Putamen (tissue), 1 donor: Measurements from ENCODE around the gene PRR22.
"Not testable (repeated sequence)": the region's sequence is repeated elsewhere in the genome, so short reads cannot be mapped to it uniquely, and the experiment has no call there.

Experiments
- DNase-seq: peaks from one replicate; pipeline ENCODE4 v3.0.0-alpha.2; 2016; ENCODE audit warnings: low spot score

Gene PRR22

GRCh38 chr19:5749505-5749904 lies 35.0 kb downstream of the PRR22 start:
- DNase-seq = no peak

- DNase-seq = not testable (repeated sequence)
Observed at GRCh38 chr19:5748920-5749319, 35.6 kb downstream of the PRR22 start.

- not testable (repeated sequence) for DNase-seq
Observed at GRCh38 chr19:5744999-5745398, 39.5 kb downstream of the PRR22 start.

GRCh38 chr19:5743630-5744029 lies 40.9 kb downstream of the PRR22 start:
- no peak for DNase-seq

GRCh38 chr19:5742051-5742450 lies 42.5 kb downstream of the PRR22 start:
- no peak for DNase-seq

GRCh38 chr19:5738423-5738822 lies 46.1 kb downstream of the PRR22 start:
- no peak for DNase-seq

- not testable (repeated sequence) for DNase-seq
Observed at GRCh38 chr19:5733172-5733571, 51.4 kb downstream of the PRR22 start.
